Measurements from ENCODE around the gene PLAAT4.
"Not testable (repeated sequence)": the region's sequence is repeated elsewhere in the genome, so short reads cannot be mapped to it uniquely, and the experiment has no call there.

The PLAAT4 gene

GRCh38 chr11:63547061-63547460 lies 10.5 kb downstream of the PLAAT4 start:
- DNase-seq: no peak

GRCh38 chr11:63548178-63548577 lies 11.6 kb downstream of the PLAAT4 start:
- no peak for DNase-seq

GRCh38 chr11:63549411-63549810 lies 12.8 kb downstream of the PLAAT4 start:
- DNase-seq: no peak

GRCh38 chr11:63550156-63550700 lies 13.6 kb downstream of the PLAAT4 start:
- not testable (repeated sequence) for DNase-seq

GRCh38 chr11:63551091-63551888 lies 14.7 kb downstream of the PLAAT4 start:
- no peak for DNase-seq

- DNase-seq: no peak
Measured at GRCh38 chr11:63551889-63552266, 15.3 kb downstream of the PLAAT4 start.

GRCh38 chr11:63552921-63553320 lies 16.3 kb downstream of the PLAAT4 start:
- no peak for DNase-seq

- peak; percentile 89 for DNase-seq
Measured at GRCh38 chr11:63553759-63554158, 17.2 kb downstream of the PLAAT4 start.

GRCh38 chr11:63554877-63555223 lies 18.2 kb downstream of the PLAAT4 start:
- DNase-seq: no peak

GRCh38 chr11:63556404-63557013 lies 19.9 kb downstream of the PLAAT4 start:
- no peak for DNase-seq

- DNase-seq: no peak
Measured at GRCh38 chr11:63557570-63557969, 21.0 kb downstream of the PLAAT4 start.

- DNase-seq: no peak
Measured at GRCh38 chr11:63558459-63559157, 22.0 kb downstream of the PLAAT4 start.

- no peak for DNase-seq
Measured at GRCh38 chr11:63560506-63561180, 24.0 kb downstream of the PLAAT4 start.

- DNase-seq: no peak
Measured at GRCh38 chr11:63563201-63564055, 26.8 kb downstream of the PLAAT4 start, which contains the start of gene PLAAT2. Gene PLAAT2 (minus strand): TSS chr11:63563379. CDS start chr11:63563324, 55 bp downstream.

- DNase-seq: peak; percentile 85
Measured at GRCh38 chr11:63564056-63564774, 27.6 kb downstream of the PLAAT4 start.

GRCh38 chr11:63564784-63565350 lies 28.3 kb downstream of the PLAAT4 start:
- DNase-seq: no peak

GRCh38 chr11:63567044-63567840 lies 30.6 kb downstream of the PLAAT4 start:
- DNase-seq: peak; percentile 87

GRCh38 chr11:63569570-63569969 lies 33.0 kb downstream of the PLAAT4 start:
- DNase-seq: no peak

- DNase-seq: no peak
Measured at GRCh38 chr11:63572026-63572688, 35.5 kb downstream of the PLAAT4 start.

Data from activated CD4-positive, alpha-beta T cell treated with anti-CD3 and anti-CD28 coated beads, Interleukin-10, Interleukin-2, amounts not matched to agents 100 ng/mL and 50 ng/mL, durations not matched to agents 16 hours and 8 hours (primary cell).